IMR-90 (cell line): ENCODE measurements around the gene MAPK13. TPM values are rescaled to one million over a fixed set of nuclear protein-coding genes. Genes with fewer than 3 reads are reported as not detected.

ENCODE experiments used
- ATAC-seq: fragments of 200-7000 bp; cut with Tn5 transposase; 2 replicates; pipeline ENCODE4 v1.9.1; 2020; ENCODE audit warnings: low read depth, mild to moderate bottlenecking, moderate library complexity
- BruUV-seq: library from RNA; stranded (reverse); fragments of 400-500 nt; replicated peaks from 2 replicates; lab custom pipeline; 2021; lab: Mats Ljungman, UMichigan
- CTCF ChIA-PET: fragments of 300-600 bp; formaldehyde crosslinking; extraction: SDS; loops from one replicate; lab custom pipeline; 2021; ENCODE audit warnings: antibody characterized with exemption; lab: Yijun Ruan, JAX
- POLR2A ChIA-PET: fragments of 300-600 bp; sonication (Branson Sonifier 250); formaldehyde crosslinking; loops from one replicate; lab custom pipeline; 2022; ENCODE audit warnings: antibody characterized with exemption; ENCODE audit not compliant: unreplicated experiment; lab: Charles Lee
- DNase-seq: peaks from one replicate; pipeline ENCODE4 v3.0.0; 2013
- H2AFZ ChIP-seq: replicated peaks from 2 replicates; pipeline ENCODE3; 2013; ENCODE audit warnings: low read length, mild to moderate bottlenecking; ENCODE audit not compliant: poor library complexity
- H2AK5ac ChIP-seq: 2 replicates; pipeline ENCODE4 v1.6.1; 2013; ENCODE audit warnings: low read depth, low read length, inconsistent platforms
- H2AK9ac ChIP-seq: replicated peaks from 2 replicates; pipeline ENCODE3; 2013; ENCODE audit warnings: mild to moderate bottlenecking, low read depth, low read length, moderate library complexity; ENCODE audit not compliant: poor library complexity
- H2BK120ac ChIP-seq: 2 replicates; pipeline ENCODE4 v1.6.1; 2013; ENCODE audit warnings: low read depth, low read length, inconsistent platforms
- H2BK15ac ChIP-seq: 3 replicates; pipeline ENCODE4 v1.6.1; 2013; ENCODE audit warnings: low read depth, low read length, inconsistent platforms
- H2BK20ac ChIP-seq: 2 replicates; pipeline ENCODE4 v1.6.1; 2013; ENCODE audit warnings: low read depth, mild to moderate bottlenecking, inconsistent platforms, low read length, moderate library complexity
- H2BK5ac ChIP-seq: 2 replicates; pipeline ENCODE4 v1.6.1; 2013; ENCODE audit warnings: mild to moderate bottlenecking, low read depth, low read length, inconsistent platforms; ENCODE audit not compliant: poor library complexity, severe bottlenecking
- H3K14ac ChIP-seq: replicated peaks from 2 replicates; pipeline ENCODE4 v1.6.1; 2013; ENCODE audit warnings: low read depth, low read length, inconsistent platforms
- H3K18ac ChIP-seq: 2 replicates; pipeline ENCODE4 v1.6.1; 2013; ENCODE audit warnings: low read depth, low read length, control low read depth
- H3K23ac ChIP-seq: 2 replicates; pipeline ENCODE4 v1.6.1; 2013; ENCODE audit warnings: low read depth, low read length, inconsistent platforms
- H3K27ac ChIP-seq: 2 replicates; pipeline ENCODE4 v1.5.1; 2013; ENCODE audit warnings: mild to moderate bottlenecking, control low read depth, low read length; ENCODE audit not compliant: insufficient read depth
- H3K27me3 ChIP-seq: 2 replicates; pipeline ENCODE4 v1.6.1; 2013; ENCODE audit warnings: low read length; ENCODE audit not compliant: control insufficient read depth, insufficient read depth
- H3K36me3 ChIP-seq: 2 replicates; pipeline ENCODE4 v1.6.1; 2013; ENCODE audit warnings: low read length, mixed read lengths; ENCODE audit not compliant: control insufficient read depth, insufficient read depth
- H3K4ac ChIP-seq: 2 replicates; pipeline ENCODE4 v1.6.1; 2013; ENCODE audit warnings: low read depth, low read length, inconsistent platforms
- H3K4me1 ChIP-seq: 2 replicates; pipeline ENCODE4 v1.6.1; 2013; ENCODE audit warnings: low read length, mixed read lengths; ENCODE audit not compliant: control insufficient read depth, insufficient read depth
- H3K4me2 ChIP-seq: 2 replicates; pipeline ENCODE4 v1.6.1; 2013; ENCODE audit warnings: low read depth, mild to moderate bottlenecking, control low read depth, low read length, moderate library complexity
- H3K4me3 ChIP-seq: 2 replicates; pipeline ENCODE4 v1.5.1; 2013; ENCODE audit warnings: low read depth, mild to moderate bottlenecking, control low read depth, low read length, moderate library complexity; ENCODE audit not compliant: insufficient read depth
- H3K56ac ChIP-seq: 2 replicates; pipeline ENCODE4 v1.6.1; 2013; ENCODE audit warnings: low read length, inconsistent platforms; ENCODE audit not compliant: insufficient read depth; ENCODE audit errors: extremely low read depth
- H3K79me1 ChIP-seq, 2 experiments: 2 replicates each; pipeline ENCODE4 v1.6.1; 2013; ENCODE audit warnings: low read length in 2 of 2, inconsistent platforms in 1 of 2, low read depth in 1 of 2
- H3K9ac ChIP-seq: 2 replicates; pipeline ENCODE4 v1.6.1; 2013; ENCODE audit warnings: low read depth, low read length, control low read depth
- H3K9me1 ChIP-seq: 2 replicates; pipeline ENCODE4 v1.6.1; 2013; ENCODE audit warnings: low read length, inconsistent platforms; ENCODE audit not compliant: insufficient read depth
- H3K9me3 ChIP-seq: 2 replicates; pipeline ENCODE4 v1.6.1; 2013; ENCODE audit warnings: low read length; ENCODE audit not compliant: control insufficient read depth, insufficient read depth
- H4K20me1 ChIP-seq: 2 replicates; pipeline ENCODE4 v1.6.1; 2013; ENCODE audit warnings: low read length, inconsistent platforms; ENCODE audit not compliant: insufficient read depth
- H4K5ac ChIP-seq: 2 replicates; pipeline ENCODE4 v1.6.1; 2013; ENCODE audit warnings: mild to moderate bottlenecking, low read depth, low read length, control low read depth
- H4K8ac ChIP-seq, 2 experiments: 2 replicates each; pipeline ENCODE4 v1.6.1; 2013; ENCODE audit warnings: low read depth in 2 of 2, low read length in 2 of 2, control low read depth in 1 of 2, inconsistent platforms in 1 of 2
- H4K91ac ChIP-seq: 2 replicates; pipeline ENCODE4 v1.6.1; 2013; ENCODE audit warnings: low read depth, low read length, inconsistent platforms; ENCODE audit not compliant: insufficient read depth
- CEBPB ChIP-seq: IDR thresholded peaks from 2 replicates; pipeline ENCODE4 v1.6.1; 2012; ENCODE audit warnings: low read depth, low read length, improper control_type of control experiment
- CHD1 ChIP-seq: IDR thresholded peaks from 2 replicates; pipeline ENCODE4 v1.6.1; 2012; ENCODE audit warnings: low read depth, low read length, improper control_type of control experiment
- FOS ChIP-seq: fragments of 150-350 bp; IDR thresholded peaks from 2 replicates; pipeline ENCODE4 v1.6.1; 2016; ENCODE audit warnings: low read depth, low read length
- NFE2L2 ChIP-seq: fragments of 150-350 bp; IDR thresholded peaks from 2 replicates; pipeline ENCODE4 v1.6.1; 2016; ENCODE audit warnings: low read depth, mild to moderate bottlenecking, low read length
- POLR2A ChIP-seq: IDR thresholded peaks from 2 replicates; pipeline ENCODE4 v1.6.1; 2012; ENCODE audit warnings: mild to moderate bottlenecking, low read depth, low read length
- RAD21 ChIP-seq: IDR thresholded peaks from 2 replicates; pipeline ENCODE4 v1.6.1; 2012; ENCODE audit warnings: low read length, improper control_type of control experiment
- RFX5 ChIP-seq: IDR thresholded peaks from 2 replicates; pipeline ENCODE4 v1.8.0; 2012; ENCODE audit warnings: low read depth, mild to moderate bottlenecking, low read length, moderate library complexity
- SMC3 ChIP-seq: fragments of 150-350 bp; IDR thresholded peaks from 2 replicates; pipeline ENCODE4 v1.6.1; 2016; ENCODE audit warnings: low read depth, mild to moderate bottlenecking, antibody characterized with exemption, low read length, moderate library complexity
- whole genome bisulfite sequencing, 2 experiments: methylation state at CpG; one replicate each; pipeline versions ENCODE4 v1.1.5 to v1.1.7; 2013; ENCODE audit warnings: missing lambda C conversion rate in 2 of 2; ENCODE audit not compliant: insufficient read length in 1 of 2; ENCODE audit errors: extremely low coverage in 2 of 2; 5-methylcytosine and 5-hydroxymethylcytosine counted together
- dilution Hi-C: fragments of 300-500 bp; cut with HindIII; formaldehyde crosslinking; loops from one replicate; pipeline ENCODE4 v1.14.3; 2018; ENCODE audit warnings: low sequenced_read_pairs; ENCODE audit not compliant: unreplicated experiment
- in situ Hi-C: fragments of 300-500 bp; cut with MboI; formaldehyde crosslinking; loops from 3 replicates; pipeline ENCODE4 v1.14.3; 2019; ENCODE audit warnings: low sequenced_read_pairs, inconsistent platforms, mixed read lengths
- intact Hi-C: fragments of 100-400 bp; cut with micrococcal nuclease; formaldehyde crosslinking; loops from 2 replicates; pipeline ENCODE4 v1.10.0; 2022
- polyA plus RNA-seq, 3 experiments: library from polyadenylated mRNA; depleted of rRNA; stranded (reverse); fragments of >200 nt; gene quantifications; 2 replicates each; pipeline ENCODE4 v1.2.3, GENCODE V29; 2012; ENCODE audit warnings: low replicate concordance in 1 of 3
- total RNA-seq: library from RNA; depleted of rRNA; stranded (reverse); fragments of >200 nt; gene quantifications from 2 replicates; pipeline ENCODE4 v1.2.3, GENCODE V29; 2012

Gene MAPK13
- total and polyA plus RNA-seq, 2 of the 4 experiments (the other 2 are of a cell fraction) = 2.0 to 2.9 TPM

DNA sequence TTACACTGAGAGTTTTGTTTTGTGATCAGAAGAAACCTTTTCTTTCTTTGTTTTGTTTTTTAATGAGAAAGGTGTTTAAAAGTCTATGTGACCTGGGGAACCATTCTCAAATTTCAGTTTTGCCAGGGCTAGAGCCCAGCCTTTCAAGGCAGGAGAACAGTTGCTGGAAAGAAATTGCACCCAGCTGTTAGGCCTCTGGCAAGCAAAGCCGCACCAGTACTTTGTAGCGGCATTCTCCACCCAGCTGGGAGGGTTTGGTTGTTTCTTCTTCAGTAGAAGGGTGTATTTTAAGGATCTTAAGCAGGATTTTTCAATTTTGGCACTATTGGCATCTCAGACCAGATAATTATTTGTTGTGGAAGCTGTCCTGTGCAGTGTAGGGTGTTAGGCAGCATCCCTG is 16.6 kb upstream of the MAPK13 start:
- Histone ChIP-seq H4K20me1 (no peaks in the 10 kb centered on the region), H4K91ac (no peak overlapping the region), H2AK5ac (no peak overlapping the region), H3K9me1 (peaks cover 3% of the 10 kb centered on the region; the same call in 1 of the 2 replicates), H3K4me2 (no peak overlapping the region), H3K27ac (no peak overlapping the region), H3K9me3 (no peaks in the 10 kb centered on the region), H3K36me3 (peaks cover 18% of the 10 kb centered on the region), H2BK5ac (no peak overlapping the region), H3K27me3 (no peaks in the 10 kb centered on the region), H4K5ac (no peak overlapping the region), H3K4me3 (no peak overlapping the region), H3K4ac (no peak overlapping the region), H3K4me1 (no peaks in the 10 kb centered on the region), H3K9ac (no peak overlapping the region), H2BK15ac (no peak overlapping the region), H3K56ac (no peak overlapping the region), H2AFZ (no peak overlapping the region), H4K8ac (no peak overlapping the region), H3K23ac (no peak overlapping the region), H2BK120ac (no peak overlapping the region), H2BK20ac (no peak overlapping the region), H3K18ac (no peak overlapping the region), H2AK9ac (no peak overlapping the region), H3K79me1 (peaks cover 0 to 4% of the 10 kb centered on the region in 2 experiments; a peak in 1 of 4 replicates), H3K14ac (no peak overlapping the region)
- CTCF ChIA-PET = no interaction called here
- no TSS peak for BruUV-seq
- dilution Hi-C loops = no loop called here
- POLR2A ChIA-PET = no interaction called here
- WGBS, 2 experiments = no CpG with 5 or more reads among the region's 2 CpGs
- intact Hi-C loops = no loop called here
- TF ChIP-seq CEBPB = no peak
- no peak for TF ChIP-seq CHD1
- TF ChIP-seq RFX5 = no peak
- TF ChIP-seq NFE2L2 = no peak
- TF ChIP-seq SMC3 = no peak
- no peak for TF ChIP-seq RAD21
- TF ChIP-seq FOS = no peak
- TF ChIP-seq POLR2A = no peak
- ATAC-seq (no peak), DNase-seq (no peak)
- in situ Hi-C loops = no loop called here
